Stimulated activated CD4-positive, alpha-beta T cell treated with anti-CD3 and anti-CD28 coated beads, Interleukin-15, amount 100 ng/mL, for 1 hour (primary cell): ENCODE measurements around the gene TIGD1.

Experiments used
- DNase-seq, 2 donors: peaks; one replicate each; pipeline ENCODE4 v3.0.0-alpha.2; 2020; ENCODE audit warnings: low read depth in 1 of 2, low spot score in 1 of 2

Gene TIGD1

GRCh38 chr2:232502911-232503808, 47.2 kb downstream of the TIGD1 start:
- DNase-seq = no peak

- DNase-seq = no peak
Observed at GRCh38 chr2:232502511-232502910, 47.8 kb downstream of the TIGD1 start.

GRCh38 chr2:232501794-232502390, 48.5 kb downstream of the TIGD1 start:
- DNase-seq = no peak

GRCh38 chr2:232501331-232501771, 49.0 kb downstream of the TIGD1 start:
- DNase-seq = no peak

GRCh38 chr2:232498452-232498851, 51.9 kb downstream of the TIGD1 start:
- no peak for DNase-seq
